ENCODE data around the gene MIEN1. TPM values are rescaled to one million over a fixed set of nuclear protein-coding genes. Genes with fewer than 3 reads are reported as not detected.

Gene MIEN1
- total RNA-seq, 1 experiment from 2014 or later: 40.6 TPM

- Mint-ChIP-seq H3K4me3 (no peak overlapping the region), H3K27ac (no peak overlapping the region; the same call in 1 of the 2 replicates), H3K27me3 (ENCODE audit: low read depth) (no peaks in the 10 kb centered on the region), H3K9me3 (no peaks in the 10 kb centered on the region), H3K36me3 (peaks cover 42% of the 10 kb centered on the region), H3K4me1 (peaks cover 47% of the 10 kb centered on the region)
- ChIA-PET CTCF (interaction anchor here (1.2 to 7.9 kb wide), 5 partner anchors 12 to 85 kb away, joined by 3 to 77 read pairs (median 14); partner anchors contain the start of gene MIEN1), POLR2A (no interaction called here)
- DNase-seq (ENCODE audit: low spot score) (no peak), ATAC-seq (no peak)
- TF ChIP-seq ZNF121 (CRISPR knock-in tag; IDR thresholded peaks at IDR 0.05) (no peak), ZNF416 (CRISPR knock-in tag; IDR thresholded peaks at IDR 0.05) (no peak), ZNF138 (CRISPR knock-in tag; conservative IDR thresholded peaks at IDR 0.05) (no peak), ETV6 (CRISPR knock-in tag; IDR thresholded peaks at IDR 0.05) (no peak), OVOL2 (CRISPR knock-in tag; IDR thresholded peaks at IDR 0.05; ENCODE audit: borderline replicate concordance) (no peak), ATF2 (CRISPR knock-in tag; IDR thresholded peaks at IDR 0.05; ENCODE audit: borderline replicate concordance, low read depth) (no peak), GABPB1 (CRISPR knock-in tag; IDR thresholded peaks at IDR 0.05) (no peak), ZBTB21 (CRISPR knock-in tag; IDR thresholded peaks at IDR 0.05; ENCODE audit: borderline replicate concordance) (no peak), STAT6 (CRISPR knock-in tag; conservative IDR thresholded peaks at IDR 0.05; ENCODE audit: low read depth) (no peak), ZNF425 (CRISPR knock-in tag; conservative IDR thresholded peaks at IDR 0.05) (no peak), ZNF281 (CRISPR knock-in tag; IDR thresholded peaks at IDR 0.05) (no peak), NR1H2 (CRISPR knock-in tag; IDR thresholded peaks at IDR 0.05) (no peak), IRF1 (CRISPR knock-in tag; IDR thresholded peaks at IDR 0.05) (no peak), ERG (CRISPR knock-in tag; IDR thresholded peaks at IDR 0.05) (no peak)
Measured at GRCh38 chr17:39706383-39706782, 23.9 kb downstream of the MIEN1 start.

Data from WTC11 (cell line).